Mesendoderm (in vitro differentiated cells): ENCODE measurements around the gene CD248.
A peak's percentile ranks its signal among the peaks of the same experiment; 100 is the strongest.
"Not testable (repeated sequence)": the region's sequence is repeated elsewhere in the genome, so short reads cannot be mapped to it uniquely, and the experiment has no call there.

ENCODE experiments used
- DNase-seq: peaks from one replicate; pipeline ENCODE4 v3.0.0; 2013
- H2AK5ac ChIP-seq: 2 replicates; pipeline ENCODE4 v1.6.1; 2013; ENCODE audit warnings: low read length, inconsistent platforms
- H2BK120ac ChIP-seq: 2 replicates; pipeline ENCODE4 v1.6.1; 2013; ENCODE audit warnings: low read depth, mild to moderate bottlenecking, low read length, moderate library complexity, mixed read lengths
- H2BK15ac ChIP-seq: replicated peaks from 2 replicates; pipeline ENCODE4 v1.6.1; 2013; ENCODE audit warnings: low read depth, mild to moderate bottlenecking, moderate library complexity
- H2BK5ac ChIP-seq: 2 replicates; pipeline ENCODE4 v1.6.1; 2013; ENCODE audit warnings: low read length, inconsistent platforms
- H3K18ac ChIP-seq: 2 replicates; pipeline ENCODE4 v1.6.1; 2013; ENCODE audit warnings: mild to moderate bottlenecking, low read length, mixed read lengths
- H3K23ac ChIP-seq: one replicate; pipeline ENCODE4 v1.6.1; 2013; ENCODE audit warnings: low read length
- H3K27ac ChIP-seq: 2 replicates; pipeline ENCODE4 v1.5.1; 2013; ENCODE audit warnings: low read depth, mild to moderate bottlenecking, inconsistent platforms, low read length, moderate library complexity
- H3K27me3 ChIP-seq: 2 replicates; pipeline ENCODE4 v1.6.1; 2013; ENCODE audit warnings: low read length, control low read depth, mild to moderate bottlenecking, inconsistent platforms; ENCODE audit not compliant: insufficient read depth, poor library complexity
- H3K36me3 ChIP-seq: 2 replicates; pipeline ENCODE4 v1.6.1; 2013; ENCODE audit warnings: low read length, inconsistent platforms; ENCODE audit not compliant: control insufficient read depth, insufficient read depth
- H3K4ac ChIP-seq: one replicate; pipeline ENCODE4 v1.6.1; 2013; ENCODE audit warnings: low read depth, mild to moderate bottlenecking, low read length, moderate library complexity
- H3K4me1 ChIP-seq: 2 replicates; pipeline ENCODE4 v1.6.1; 2013; ENCODE audit warnings: low read depth, low read length, inconsistent platforms; ENCODE audit not compliant: control insufficient read depth
- H3K4me2 ChIP-seq: 2 replicates; pipeline ENCODE4 v1.6.1; 2013; ENCODE audit warnings: low read length
- H3K4me3 ChIP-seq: 2 replicates; pipeline ENCODE4 v1.5.1; 2013; ENCODE audit warnings: mild to moderate bottlenecking, low read length
- H3K56ac ChIP-seq: one replicate; pipeline ENCODE4 v1.6.1; 2013; ENCODE audit warnings: low read length
- H3K79me1 ChIP-seq: 2 replicates; pipeline ENCODE4 v1.6.1; 2013; ENCODE audit warnings: low read length, inconsistent platforms
- H3K79me2 ChIP-seq: 2 replicates; pipeline ENCODE4 v1.6.1; 2013; ENCODE audit warnings: mild to moderate bottlenecking, low read length; ENCODE audit not compliant: control insufficient read depth, insufficient read depth
- H3K9ac ChIP-seq: 2 replicates; pipeline ENCODE4 v1.6.1; 2013; ENCODE audit warnings: low read length, inconsistent platforms
- H4K5ac ChIP-seq: one replicate; pipeline ENCODE4 v1.6.1; 2013; ENCODE audit warnings: low read length
- H4K8ac ChIP-seq: one replicate; pipeline ENCODE4 v1.6.1; 2013; ENCODE audit warnings: low read depth, mild to moderate bottlenecking, control low read depth, low read length, moderate library complexity
- WGBS: extraction: QIAGEN DNeasy Blood & Tissue Kit; methylation state at CpG from one replicate; pipeline ENCODE4 v1.1.7; 2013; ENCODE audit warnings: low lambda C conversion rate, missing lambda C conversion rate; ENCODE audit not compliant: insufficient coverage; ENCODE audit errors: extremely low coverage; 5-methylcytosine and 5-hydroxymethylcytosine counted together

The CD248 gene

DNA sequence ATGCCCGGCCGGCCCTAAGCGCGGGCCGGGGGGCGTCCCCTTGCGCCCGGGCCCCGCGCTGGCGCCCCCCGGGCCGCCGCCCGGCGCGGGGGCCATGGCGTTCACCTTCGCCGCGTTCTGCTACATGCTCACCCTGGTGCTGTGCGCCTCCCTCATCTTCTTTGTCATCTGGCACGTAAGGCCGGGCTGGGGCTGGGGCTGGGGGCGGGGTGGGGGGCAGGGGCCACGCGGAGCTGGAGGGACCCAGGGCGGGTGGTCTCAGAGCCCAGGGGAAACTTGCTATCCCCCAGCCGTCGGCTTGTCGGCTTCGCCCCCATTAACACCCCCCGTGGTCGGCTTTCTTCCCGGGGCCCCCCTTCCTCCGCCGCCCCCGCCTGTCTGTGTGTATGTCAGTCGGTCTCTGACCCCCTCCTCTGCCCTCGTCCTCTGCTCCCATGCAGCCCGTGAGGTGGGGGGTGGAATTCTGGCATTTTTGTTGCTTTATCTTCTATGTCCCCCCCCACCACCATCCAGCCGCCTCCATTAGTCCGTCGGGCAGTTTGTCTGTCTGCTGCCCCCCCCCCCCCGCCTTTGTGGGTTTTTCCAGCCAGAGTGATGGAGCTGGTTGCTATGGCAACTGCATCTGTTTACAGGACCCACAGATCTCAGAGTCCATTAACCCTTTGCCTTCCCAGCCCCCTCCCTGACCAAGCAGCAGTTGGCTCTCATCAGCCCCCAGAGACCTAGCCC, 38.3 kb downstream of the CD248 start:
- Histone ChIP-seq H3K4me3 (no peak overlapping the region), H3K79me2 (no peaks in the 10 kb centered on the region), H3K18ac (peak overlapping the region; percentile 22), H3K56ac (peak overlapping the region; percentile 56), H2BK5ac (no peak overlapping the region), H3K23ac (no peak overlapping the region), H2AK5ac (no peak overlapping the region), H2BK15ac (no peak overlapping the region), H3K79me1 (no peaks in the 10 kb centered on the region), H3K4me1 (no peaks in the 10 kb centered on the region), H4K5ac (no peak overlapping the region), H3K9ac (peak overlapping the region; percentile 51), H3K36me3 (peaks cover 2% of the 10 kb centered on the region), H2BK120ac (no peak overlapping the region), H4K8ac (no peak overlapping the region), H3K4ac (no peak overlapping the region), H3K4me2 (peak overlapping the region; percentile 54), H3K27me3 (no peaks in the 10 kb centered on the region), H3K27ac (no peak overlapping the region)
- peak; percentile 71 for DNase-seq
- WGBS = no CpG with 5 or more reads among the region's 45 CpGs

DNA sequence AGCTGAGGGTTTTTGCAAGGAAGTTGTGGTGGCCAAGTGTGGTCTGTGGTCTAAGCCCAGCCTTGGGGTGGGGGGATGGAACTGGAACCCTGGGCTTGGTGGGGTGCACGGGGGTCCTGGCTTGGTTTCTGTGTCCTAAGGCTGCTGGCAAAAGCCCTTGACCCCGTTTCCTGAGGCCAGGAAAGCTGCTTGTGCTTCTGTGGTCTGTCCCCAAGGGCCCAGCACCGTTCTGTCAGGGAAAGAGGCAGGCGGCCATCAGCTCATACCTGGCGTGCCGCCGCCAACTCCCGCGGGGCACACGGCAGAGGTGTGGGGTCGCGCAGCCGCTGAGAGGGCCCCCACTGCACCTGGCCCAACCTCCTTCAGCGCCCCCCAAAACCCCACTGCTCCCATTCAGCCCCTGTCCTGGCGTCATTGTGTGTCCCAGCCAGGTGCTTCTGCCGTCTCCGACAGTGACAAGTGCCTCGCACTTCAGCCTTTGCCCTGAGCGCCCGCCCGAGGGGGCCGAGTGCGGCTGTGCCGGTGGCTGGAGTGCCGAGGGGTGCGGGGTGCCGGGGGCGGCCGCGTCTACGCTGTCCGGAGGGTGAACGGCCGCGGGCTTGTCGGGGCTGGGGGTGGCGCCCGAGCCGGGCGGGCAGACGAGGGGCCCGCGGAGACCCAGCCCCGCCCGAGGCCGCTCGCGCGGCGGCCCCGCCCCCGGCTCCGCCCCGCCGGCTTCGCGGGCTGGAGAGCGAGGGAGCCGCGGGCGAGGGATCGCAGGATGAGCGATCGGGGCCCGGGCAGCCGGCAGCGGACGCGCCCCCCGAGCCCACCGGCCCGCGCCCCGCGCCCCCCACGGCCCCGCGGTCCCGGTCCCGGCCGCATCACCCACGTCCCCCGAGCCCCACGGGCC, 39.1 kb downstream of the CD248 start, which contains the start of gene CNIH2:
CNIH2 (plus strand) TSS at position 705 of the 892 bp plus-strand sequence. CDS start 282 bp downstream, outside the sequence.
- Histone ChIP-seq H3K56ac (peak within 1 kb of the TSS; percentile 83), H2BK5ac (no peak within 1 kb of the TSS), H3K27me3 (no peaks in the 10 kb centered on the region), H3K4ac (no peak within 1 kb of the TSS), H3K79me1 (no peaks in the 10 kb centered on the region), H3K79me2 (no peaks in the 10 kb centered on the region), H2AK5ac (peak within 1 kb of the TSS; percentile 24), H4K8ac (no peak within 1 kb of the TSS), H3K23ac (no peak within 1 kb of the TSS), H2BK15ac (no peak within 1 kb of the TSS), H4K5ac (no peak within 1 kb of the TSS), H3K4me2 (peak within 1 kb of the TSS; percentile 54), H3K36me3 (peaks cover 9% of the 10 kb centered on the region), H3K4me1 (no peaks in the 10 kb centered on the region), H2BK120ac (no peak within 1 kb of the TSS), H3K27ac (no peak within 1 kb of the TSS), H3K4me3 (no peak within 1 kb of the TSS), H3K18ac (peak within 1 kb of the TSS; percentile 22), H3K9ac (peak within 1 kb of the TSS; percentile 65)
- WGBS = no CpG with 5 or more reads among the region's 84 CpGs
- peak; percentile 57 for DNase-seq

DNA sequence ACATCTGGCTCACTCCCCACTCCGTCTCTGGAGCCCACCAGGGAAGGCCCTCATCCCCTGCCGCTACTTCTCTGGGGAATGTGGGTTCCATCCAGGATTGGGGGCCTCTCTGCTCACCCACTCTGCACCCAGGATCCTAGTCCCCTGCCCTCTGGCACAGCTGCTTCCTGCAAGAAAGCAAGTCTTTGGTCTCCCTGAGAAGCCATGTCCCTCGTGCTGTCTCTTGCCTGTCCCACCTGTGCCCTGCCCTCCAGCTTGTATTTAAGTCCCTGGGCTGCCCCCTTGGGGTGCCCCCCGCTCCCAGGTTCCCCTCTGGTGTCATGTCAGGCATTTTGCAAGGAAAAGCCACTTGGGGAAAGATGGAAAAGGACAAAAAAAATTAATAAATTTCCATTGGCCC, 39.8 kb downstream of the CD248 start:
- not testable (repeated sequence) for H3K9ac ChIP-seq, H2AK5ac ChIP-seq, H3K56ac ChIP-seq, H2BK5ac ChIP-seq, H4K5ac ChIP-seq, DNase-seq, H2BK15ac ChIP-seq, H3K18ac ChIP-seq, H3K4me1 ChIP-seq, H3K4ac ChIP-seq, H3K27me3 ChIP-seq, H3K4me3 ChIP-seq, H3K79me2 ChIP-seq, H2BK120ac ChIP-seq, H3K27ac ChIP-seq, H4K8ac ChIP-seq, H3K23ac ChIP-seq, H3K4me2 ChIP-seq, H3K79me1 ChIP-seq
- peaks cover 13% of the 10 kb centered on the region for H3K36me3 ChIP-seq
- no CpG with 5 or more reads among the region's 4 CpGs for WGBS

DNA sequence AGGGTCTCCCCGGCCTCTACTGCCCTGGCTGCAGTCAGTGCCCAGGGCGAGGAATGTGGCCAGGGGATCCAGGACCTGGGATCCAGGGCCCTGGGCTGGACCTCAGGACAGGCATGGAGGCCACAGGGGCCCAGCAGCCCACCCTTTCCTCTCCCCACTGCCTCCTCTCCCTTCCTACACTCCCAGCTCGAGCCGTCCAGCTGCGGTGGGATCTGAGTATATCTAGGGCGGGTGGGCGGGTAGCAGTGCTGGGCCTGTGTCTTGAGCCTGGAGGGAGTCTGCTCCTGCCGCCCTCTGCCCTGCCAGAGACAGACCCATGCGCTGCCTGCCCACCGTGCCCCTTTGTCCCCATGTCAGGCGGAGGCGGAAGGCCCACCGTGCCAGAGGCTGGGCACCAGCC, 40.2 kb downstream of the CD248 start:
- not testable (repeated sequence) for H2BK120ac ChIP-seq, H2BK5ac ChIP-seq, H2BK15ac ChIP-seq, H3K4me1 ChIP-seq, H4K8ac ChIP-seq, H3K56ac ChIP-seq, H3K79me2 ChIP-seq, H3K4me3 ChIP-seq, H3K4ac ChIP-seq, H3K27me3 ChIP-seq, H3K9ac ChIP-seq, H3K4me2 ChIP-seq, DNase-seq, H3K23ac ChIP-seq, H3K27ac ChIP-seq, H2AK5ac ChIP-seq, H3K18ac ChIP-seq, H4K5ac ChIP-seq, H3K79me1 ChIP-seq
- peaks cover 13% of the 10 kb centered on the region for H3K36me3 ChIP-seq
- WGBS = no CpG with 5 or more reads among the region's 13 CpGs

DNA sequence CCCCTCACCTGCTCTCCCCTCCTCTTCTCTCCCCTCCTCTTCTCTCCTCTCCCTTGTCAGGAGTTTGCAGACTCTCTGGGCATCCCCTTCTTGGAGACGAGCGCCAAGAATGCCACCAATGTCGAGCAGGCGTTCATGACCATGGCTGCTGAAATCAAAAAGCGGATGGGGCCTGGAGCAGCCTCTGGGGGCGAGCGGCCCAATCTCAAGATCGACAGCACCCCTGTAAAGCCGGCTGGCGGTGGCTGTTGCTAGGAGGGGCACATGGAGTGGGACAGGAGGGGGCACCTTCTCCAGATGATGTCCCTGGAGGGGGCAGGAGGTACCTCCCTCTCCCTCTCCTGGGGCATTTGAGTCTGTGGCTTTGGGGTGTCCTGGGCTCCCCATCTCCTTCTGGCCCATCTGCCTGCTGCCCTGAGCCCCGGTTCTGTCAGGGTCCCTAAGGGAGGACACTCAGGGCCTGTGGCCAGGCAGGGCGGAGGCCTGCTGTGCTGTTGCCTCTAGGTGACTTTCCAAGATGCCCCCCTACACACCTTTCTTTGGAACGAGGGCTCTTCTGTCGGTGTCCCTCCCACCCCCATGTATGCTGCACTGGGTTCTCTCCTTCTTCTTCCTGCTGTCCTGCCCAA, 40.7 kb downstream of the CD248 start:
- Histone ChIP-seq H2BK5ac (no peak overlapping the region), H3K4me1 (no peaks in the 10 kb centered on the region), H3K4ac (no peak overlapping the region), H3K79me2 (no peaks in the 10 kb centered on the region), H3K18ac (no peak overlapping the region), H3K9ac (no peak overlapping the region), H3K79me1 (no peaks in the 10 kb centered on the region), H3K27ac (no peak overlapping the region), H3K56ac (no peak overlapping the region), H2BK15ac (no peak overlapping the region), H2BK120ac (no peak overlapping the region), H2AK5ac (no peak overlapping the region), H3K36me3 (peaks cover 13% of the 10 kb centered on the region), H4K8ac (no peak overlapping the region), H3K4me2 (no peak overlapping the region), H3K23ac (no peak overlapping the region), H3K4me3 (no peak overlapping the region), H4K5ac (no peak overlapping the region), H3K27me3 (no peaks in the 10 kb centered on the region)
- no peak for DNase-seq
- WGBS = no CpG with 5 or more reads among the region's 14 CpGs
